ENCODE data around the gene GPR17.
A peak's percentile ranks its signal among the peaks of the same experiment; 100 is the strongest.

GPR17 gene

GRCh38 chr2:127634626-127635379, 11.2 kb upstream of the GPR17 start:
- TF ChIP-seq CTCF (conservative IDR thresholded peaks at IDR 0.05; ENCODE audit: low read depth, low read length) = no peak
- H3K4me3 ChIP-seq (ENCODE audit: low read depth, low read length) = no peak overlapping the region
- DNase-seq (ENCODE audit: low read depth) = no peak

- H3K4me3 ChIP-seq (ENCODE audit: low read depth, low read length) = no peak overlapping the region
- no peak for DNase-seq (ENCODE audit: low read depth)
- TF ChIP-seq CTCF (conservative IDR thresholded peaks at IDR 0.05; ENCODE audit: low read depth, low read length) = no peak
Observed at GRCh38 chr2:127635380-127636237, 10.3 kb upstream of the GPR17 start.

- no peak overlapping the region for H3K4me3 ChIP-seq (ENCODE audit: low read depth, low read length)
- no peak for TF ChIP-seq CTCF (conservative IDR thresholded peaks at IDR 0.05; ENCODE audit: low read depth, low read length)
- no peak for DNase-seq (ENCODE audit: low read depth)
Observed at GRCh38 chr2:127636248-127637235, 9.4 kb upstream of the GPR17 start.

GRCh38 chr2:127637236-127637630, 8.7 kb upstream of the GPR17 start:
- no peak for TF ChIP-seq CTCF (conservative IDR thresholded peaks at IDR 0.05; ENCODE audit: low read depth, low read length)
- DNase-seq (ENCODE audit: low read depth) = no peak
- no peak overlapping the region for H3K4me3 ChIP-seq (ENCODE audit: low read depth, low read length)

- peak; percentile 62 for DNase-seq (ENCODE audit: low read depth)
- no peak for TF ChIP-seq CTCF (conservative IDR thresholded peaks at IDR 0.05; ENCODE audit: low read depth, low read length)
- H3K4me3 ChIP-seq (ENCODE audit: low read depth, low read length) = no peak overlapping the region
Observed at GRCh38 chr2:127637725-127638252, 8.2 kb upstream of the GPR17 start.

GRCh38 chr2:127638361-127639110, 7.4 kb upstream of the GPR17 start:
- no peak overlapping the region for H3K4me3 ChIP-seq (ENCODE audit: low read depth, low read length)
- DNase-seq (ENCODE audit: low read depth) = peak; percentile 23
- no peak for TF ChIP-seq CTCF (conservative IDR thresholded peaks at IDR 0.05; ENCODE audit: low read depth, low read length)
